Spleen (tissue), 7 donors: ENCODE data around the gene AAK1.

Experiments used
- POLR2A ChIP-seq, 3 donors: fragments of 450-650 bp; IDR thresholded peaks; one replicate each; pipeline ENCODE4 v1.5.1; 2017; ENCODE audit warnings: antibody characterized with exemption in 3 of 3, mild to moderate bottlenecking in 1 of 3
- POLR2AphosphoS5 ChIP-seq, 3 donors: sonication (generic); formaldehyde crosslinking; IDR thresholded peaks; one replicate each; pipeline ENCODE4 v1.5.1; 2017; ENCODE audit warnings: antibody characterized with exemption in 3 of 3
- TF ChIP-seq, protein P1 (sequence below), 11 experiments: fragments of 200-600 bp in 7 of 11; fragments of 450-650 bp in 4 of 11; sonication (generic) in 4 of 11; IDR thresholded peaks in 8 of 11; conservative IDR thresholded peaks in 3 of 11; 1 replicate in 7 of 11; 2 replicates in 4 of 11; pipeline versions ENCODE4 v1.4.0 to v1.8.0; 2016 to 2021; ENCODE audit warnings: antibody characterized with exemption in 11 of 11, inconsistent platforms in 4 of 11, mild to moderate bottlenecking in 1 of 11
- donor health status: DM: no; HTN: no; CAD: no; lungs with moderate emphysema.
- donor health status: DM: no; HTN: no; CAD: no.
- donor health status: DM: no; HTN: no; CAD: no.

DNA sequence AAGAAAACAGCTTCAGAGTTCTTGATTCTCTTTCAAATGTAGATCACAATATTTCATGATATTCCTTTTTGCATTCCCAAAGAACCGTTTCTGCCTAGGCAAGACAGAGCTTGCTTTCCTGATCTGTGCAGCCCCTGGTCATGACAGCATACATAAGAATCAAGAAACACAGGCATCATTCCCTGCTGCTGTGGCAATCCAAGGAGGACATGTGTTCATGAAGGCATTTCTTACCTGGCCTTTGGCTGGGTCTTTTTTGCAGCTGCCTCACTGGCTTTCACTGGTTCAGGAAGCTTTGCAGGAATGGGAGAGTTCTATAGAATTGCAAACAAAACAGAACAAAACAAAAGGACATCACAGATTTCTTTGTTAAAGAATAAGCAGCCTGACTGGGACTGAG lies 118.7 kb downstream of the AAK1 start:
- TF ChIP-seq, protein P1, sequence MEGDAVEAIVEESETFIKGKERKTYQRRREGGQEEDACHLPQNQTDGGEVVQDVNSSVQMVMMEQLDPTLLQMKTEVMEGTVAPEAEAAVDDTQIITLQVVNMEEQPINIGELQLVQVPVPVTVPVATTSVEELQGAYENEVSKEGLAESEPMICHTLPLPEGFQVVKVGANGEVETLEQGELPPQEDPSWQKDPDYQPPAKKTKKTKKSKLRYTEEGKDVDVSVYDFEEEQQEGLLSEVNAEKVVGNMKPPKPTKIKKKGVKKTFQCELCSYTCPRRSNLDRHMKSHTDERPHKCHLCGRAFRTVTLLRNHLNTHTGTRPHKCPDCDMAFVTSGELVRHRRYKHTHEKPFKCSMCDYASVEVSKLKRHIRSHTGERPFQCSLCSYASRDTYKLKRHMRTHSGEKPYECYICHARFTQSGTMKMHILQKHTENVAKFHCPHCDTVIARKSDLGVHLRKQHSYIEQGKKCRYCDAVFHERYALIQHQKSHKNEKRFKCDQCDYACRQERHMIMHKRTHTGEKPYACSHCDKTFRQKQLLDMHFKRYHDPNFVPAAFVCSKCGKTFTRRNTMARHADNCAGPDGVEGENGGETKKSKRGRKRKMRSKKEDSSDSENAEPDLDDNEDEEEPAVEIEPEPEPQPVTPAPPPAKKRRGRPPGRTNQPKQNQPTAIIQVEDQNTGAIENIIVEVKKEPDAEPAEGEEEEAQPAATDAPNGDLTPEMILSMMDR (IDR thresholded peaks at IDR 0.05 in 8 of 11, conservative IDR thresholded peaks at IDR 0.05 in 3 of 11), result no peak
- TF ChIP-seq POLR2AphosphoS5 (IDR thresholded peaks at IDR 0.05) (no peak), POLR2A (IDR thresholded peaks at IDR 0.05) (no peak)
